ENCODE results near the gene RNF26. TPM values are rescaled to one million over a fixed set of nuclear protein-coding genes. Genes with fewer than 3 reads are reported as not detected.

Gene RNF26
- total RNA-seq, 2 donors from 2014 or later, result 51.8 to 76.3 TPM

DNA sequence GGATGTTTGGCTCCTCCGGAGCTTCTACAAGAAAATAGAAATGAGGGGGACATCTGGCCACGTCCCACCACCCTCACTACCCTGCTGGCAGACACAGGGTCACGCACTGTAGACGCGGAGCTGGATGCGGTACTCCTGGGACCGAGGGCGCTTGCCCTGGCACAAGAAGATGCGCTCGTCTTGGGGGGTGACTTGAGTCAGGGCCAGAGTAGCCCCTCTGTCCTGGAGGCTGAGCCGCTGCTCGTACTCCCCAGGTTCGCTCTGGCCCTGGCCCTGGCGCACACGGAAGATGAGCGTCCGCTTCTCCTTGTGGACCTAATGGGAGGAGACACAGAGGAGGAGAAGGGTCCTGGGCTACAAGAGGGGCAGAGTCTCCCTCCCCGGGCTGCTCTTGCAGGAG lies 19.6 kb upstream of the RNF26 start:
- peaks cover 23% of the 10 kb centered on the region for H3K36me3 Mint-ChIP-seq (ENCODE audit: low read depth)
- peak overlapping the region; percentile 62 for H3K4me3 Mint-ChIP-seq
- 89 to 92% methylated on average over 15 to 18 of the region's 18 CpGs for WGBS, 2 experiments (ENCODE audit: insufficient coverage in 1 of 2, insufficient read length in 1 of 2)
- no peak overlapping the region for H3K27ac ChIP-seq (ENCODE audit: low read depth, low read length)
- no peak overlapping the region for H3K4me3 ChIP-seq (ENCODE audit: low read length)
- peaks cover 28% of the 10 kb centered on the region for H3K4me1 Mint-ChIP-seq
- H3K9ac ChIP-seq (ENCODE audit: extremely low read depth, low read length, poor library complexity, severe bottlenecking), result no peak overlapping the region
- no peak for DNase-seq
- H3K27me3 Mint-ChIP-seq (ENCODE audit: insufficient read depth), result peaks cover 23% of the 10 kb centered on the region
- H3K9me3 ChIP-seq (ENCODE audit: control insufficient read depth, low read length), result no peaks in the 10 kb centered on the region
- peaks cover 16% of the 10 kb centered on the region for H3K27me3 ChIP-seq (ENCODE audit: control insufficient read depth, insufficient read depth, low read length, poor library complexity, severe bottlenecking)
- no peaks in the 10 kb centered on the region for H3K9me3 Mint-ChIP-seq
- H3K36me3 ChIP-seq (ENCODE audit: control insufficient read depth, insufficient read depth, low read length), result peaks cover 13% of the 10 kb centered on the region
- H3K27ac Mint-ChIP-seq, result no peak overlapping the region
- TF ChIP-seq CTCF (conservative IDR thresholded peaks at IDR 0.05), result no peak
- peaks cover 17% of the 10 kb centered on the region for H3K4me1 ChIP-seq (ENCODE audit: control insufficient read depth, insufficient read depth, low read length)

GRCh38 chr11:119315131-119316015 lies 19.0 kb upstream of the RNF26 start:
- 20 to 21% methylated on average over 5 to 29 of the region's 29 CpGs for WGBS, 2 experiments (ENCODE audit: insufficient coverage in 1 of 2, insufficient read length in 1 of 2)
- H3K36me3 Mint-ChIP-seq (ENCODE audit: low read depth), result peaks cover 22% of the 10 kb centered on the region
- Histone ChIP-seq H3K9ac (ENCODE audit: extremely low read depth, low read length, poor library complexity, severe bottlenecking) (peak overlapping the region; percentile 51), H3K9me3 (ENCODE audit: control insufficient read depth, low read length) (no peaks in the 10 kb centered on the region), H3K27ac (ENCODE audit: low read depth, low read length) (no peak overlapping the region), H3K36me3 (ENCODE audit: control insufficient read depth, insufficient read depth, low read length) (peaks cover 13% of the 10 kb centered on the region), H3K4me3 (ENCODE audit: low read length) (peak overlapping the region; percentile 82), H3K4me1 (ENCODE audit: control insufficient read depth, insufficient read depth, low read length) (peaks cover 17% of the 10 kb centered on the region), H3K27me3 (ENCODE audit: control insufficient read depth, insufficient read depth, low read length, poor library complexity, severe bottlenecking) (peaks cover 16% of the 10 kb centered on the region)
- H3K27me3 Mint-ChIP-seq (ENCODE audit: insufficient read depth), result peaks cover 23% of the 10 kb centered on the region
- no peaks in the 10 kb centered on the region for H3K9me3 Mint-ChIP-seq
- peak overlapping the region; percentile 62 for H3K4me3 Mint-ChIP-seq
- DNase-seq, result peak; percentile 85
- TF ChIP-seq CTCF (conservative IDR thresholded peaks at IDR 0.05), result peak; percentile 58
- peaks cover 28% of the 10 kb centered on the region for H3K4me1 Mint-ChIP-seq
- peak overlapping the region; percentile 55 for H3K27ac Mint-ChIP-seq

DNA sequence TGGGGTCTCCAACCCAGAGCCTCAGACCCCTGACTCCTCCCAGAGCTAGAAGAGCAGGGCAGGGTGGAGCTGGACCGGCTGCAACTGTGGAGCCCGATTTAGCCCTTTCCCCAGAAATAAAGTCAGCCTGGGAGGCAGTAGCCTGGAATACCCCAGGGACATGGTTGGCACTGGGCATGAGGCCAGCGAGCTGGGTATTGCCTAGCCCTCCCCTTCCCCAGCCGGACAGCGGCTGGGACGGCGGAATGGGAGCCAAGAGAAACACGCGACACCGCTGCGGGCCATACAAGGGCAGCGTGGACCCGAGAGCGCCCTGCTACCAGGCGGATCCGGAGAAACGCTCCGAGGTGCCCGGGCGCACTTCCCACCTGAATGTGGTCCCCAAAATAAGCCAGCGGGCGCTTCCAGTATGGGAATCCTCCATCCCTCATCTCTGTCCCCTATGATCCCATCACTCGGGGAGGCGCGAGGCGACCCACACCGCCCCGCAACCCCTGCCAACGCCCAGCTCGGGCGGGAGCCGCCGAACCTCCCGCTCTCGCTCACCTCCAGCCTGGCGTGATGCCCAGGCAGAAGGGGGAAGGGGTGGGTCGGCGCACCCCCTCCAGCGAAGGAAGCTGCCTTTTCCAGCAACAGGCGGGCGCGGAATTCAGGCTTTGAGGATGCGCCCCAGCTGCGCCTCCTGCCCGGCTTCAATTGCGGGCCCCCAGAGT lies 18.2 kb upstream of the RNF26 start:
- Mint-ChIP-seq H3K4me3 (peak overlapping the region; percentile 62), H3K36me3 (ENCODE audit: low read depth) (peaks cover 16% of the 10 kb centered on the region), H3K9me3 (no peaks in the 10 kb centered on the region), H3K4me1 (peaks cover 27% of the 10 kb centered on the region), H3K27ac (no peak overlapping the region), H3K27me3 (ENCODE audit: insufficient read depth) (peaks cover 23% of the 10 kb centered on the region)
- Histone ChIP-seq H3K36me3 (ENCODE audit: control insufficient read depth, insufficient read depth, low read length) (peaks cover 13% of the 10 kb centered on the region), H3K4me1 (ENCODE audit: control insufficient read depth, insufficient read depth, low read length) (peaks cover 17% of the 10 kb centered on the region), H3K27ac (ENCODE audit: low read depth, low read length) (no peak overlapping the region), H3K9ac (ENCODE audit: extremely low read depth, low read length, poor library complexity, severe bottlenecking) (peak overlapping the region; percentile 51), H3K9me3 (ENCODE audit: control insufficient read depth, low read length) (no peaks in the 10 kb centered on the region), H3K4me3 (ENCODE audit: low read length) (peak overlapping the region; percentile 82), H3K27me3 (ENCODE audit: control insufficient read depth, insufficient read depth, low read length, poor library complexity, severe bottlenecking) (peaks cover 16% of the 10 kb centered on the region)
- peak; percentile 68 for DNase-seq
- WGBS, 2 experiments (ENCODE audit: insufficient coverage in 1 of 2, insufficient read length in 1 of 2), result 2% methylated on average over 21 to 46 of the region's 46 CpGs
- TF ChIP-seq CTCF (conservative IDR thresholded peaks at IDR 0.05), result no peak
